Spleen (tissue), 11 donors: ENCODE results near the gene ALKBH4. TPM values are rescaled to one million over a fixed set of nuclear protein-coding genes. Genes with fewer than 3 reads are reported as not detected.

Source experiments
- DNase-seq: peaks from one replicate; pipeline ENCODE4 v3.0.0-alpha.2; 2020
- H3K27ac ChIP-seq, 8 donors: fragments of 200-600 bp; sonication (generic) in 7 of 8; 1 replicate in 4 of 8; 2 replicates in 4 of 8; pipeline versions ENCODE4 v1.5.0 to v1.8.0; 2016 to 2021; ENCODE audit warnings: inconsistent platforms in 4 of 8, mild to moderate bottlenecking in 4 of 8, moderate library complexity in 1 of 8
- H3K27me3 ChIP-seq, 7 donors: fragments of 200-600 bp; sonication (generic) in 6 of 7; replicated peaks in 1 of 7; 1 replicate in 4 of 7; 2 replicates in 3 of 7; pipeline versions ENCODE4 v1.5.0 to v1.8.0; 2016 to 2021; ENCODE audit warnings: inconsistent platforms in 3 of 7, mild to moderate bottlenecking in 1 of 7
- H3K36me3 ChIP-seq, 6 donors: fragments of 200-600 bp; sonication (generic) in 5 of 6; 1 replicate in 4 of 6; 2 replicates in 2 of 6; pipeline versions ENCODE4 v1.5.0 to v1.8.0; 2016 to 2021; ENCODE audit warnings: inconsistent platforms in 2 of 6
- H3K4me1 ChIP-seq, 6 donors: fragments of 200-600 bp; sonication (generic) in 5 of 6; 1 replicate in 3 of 6; 2 replicates in 3 of 6; pipeline versions ENCODE4 v1.5.0 to v1.8.0; 2016 to 2021; ENCODE audit warnings: inconsistent platforms in 3 of 6
- H3K4me3 ChIP-seq, 8 donors: fragments of 200-600 bp; sonication (generic) in 7 of 8; 1 replicate in 4 of 8; 2 replicates in 4 of 8; pipeline versions ENCODE4 v1.5.0 to v1.8.0; 2016 to 2021; ENCODE audit warnings: inconsistent platforms in 4 of 8, mild to moderate bottlenecking in 4 of 8, moderate library complexity in 2 of 8
- H3K9me3 ChIP-seq, 8 donors: fragments of 200-600 bp; sonication (generic) in 7 of 8; 1 replicate in 4 of 8; 2 replicates in 4 of 8; pipeline versions ENCODE4 v1.5.0 to v1.8.0; 2016 to 2021; ENCODE audit warnings: inconsistent platforms in 4 of 8
- POLR2A ChIP-seq, 3 donors: fragments of 450-650 bp; IDR thresholded peaks; one replicate each; pipeline ENCODE4 v1.5.1; 2017; ENCODE audit warnings: antibody characterized with exemption in 3 of 3, mild to moderate bottlenecking in 1 of 3
- POLR2AphosphoS5 ChIP-seq, 3 donors: sonication (generic); formaldehyde crosslinking; IDR thresholded peaks; one replicate each; pipeline ENCODE4 v1.5.1; 2017; ENCODE audit warnings: antibody characterized with exemption in 3 of 3
- WGBS, 5 donors: extraction: QIAGEN DNeasy Blood & Tissue Kit in 3 of 5; methylation state at CpG; one replicate each; pipeline versions ENCODE4 v1.1.5 to v1.1.7; 2013 to 2018; 5-methylcytosine and 5-hydroxymethylcytosine counted together
- intact Hi-C: fragments of 100-400 bp; cut with DNase I; formaldehyde crosslinking; loops from one replicate; pipeline ENCODE4 v1.15.0; 2023; ENCODE audit warnings: low total_unique reads
- polyA plus RNA-seq, 3 donors: library from polyadenylated mRNA; stranded (reverse); fragments of 200-250 nt; gene quantifications; one replicate each; pipeline ENCODE4 v1.2.1, GENCODE V29; 2013
- total RNA-seq, 7 donors: library from RNA; depleted of rRNA in 3 of 7; stranded (reverse); fragments of >200 nt in 3 of 7; fragmentation: NEBNext Ultra II Directional in 4 of 7; extraction: Animal tissue kit (Norgen Biotek cat#: 25700) in 4 of 7; gene quantifications; one replicate each; pipeline versions ENCODE4 v1.1.0 to v1.2.1, GENCODE V29; 2016 to 2021
- TF ChIP-seq, protein P1 (sequence below), 11 experiments: fragments of 200-600 bp in 7 of 11; fragments of 450-650 bp in 4 of 11; sonication (generic) in 4 of 11; IDR thresholded peaks in 8 of 11; conservative IDR thresholded peaks in 3 of 11; 1 replicate in 7 of 11; 2 replicates in 4 of 11; pipeline versions ENCODE4 v1.4.0 to v1.8.0; 2016 to 2021; ENCODE audit warnings: antibody characterized with exemption in 11 of 11, inconsistent platforms in 4 of 11, mild to moderate bottlenecking in 1 of 11
- donor health status: healthy with polysubstance abuse.
- donor health status: DM: no; HTN: no; CAD: no; lungs with moderate emphysema.
- donor health status: DM: no; HTN: no; CAD: no.
- donor health status: Bipolar disorder and iron deficiency.
- donor health status: healthy.
- donor health status: DM: no; HTN: no; CAD: no.
- donor health status: DM: yes; HTN: yes; CAD: no.

Gene ALKBH4
- total and polyA plus RNA-seq, 10 donors: 9.0 to 15.1 (median 10.6) TPM

GRCh38 chr7:102424787-102425218 is 39.9 kb downstream of the ALKBH4 start:
- WGBS, 5 donors: 45 to 53% (median 48%) methylated on average over 13 of the region's 13 CpGs

GRCh38 chr7:102424129-102424551 is 40.5 kb downstream of the ALKBH4 start:
- peak in 2 of 3 donors; percentile 42 to 56 for TF ChIP-seq POLR2AphosphoS5 (IDR thresholded peaks at IDR 0.05)
- TF ChIP-seq, protein P1, sequence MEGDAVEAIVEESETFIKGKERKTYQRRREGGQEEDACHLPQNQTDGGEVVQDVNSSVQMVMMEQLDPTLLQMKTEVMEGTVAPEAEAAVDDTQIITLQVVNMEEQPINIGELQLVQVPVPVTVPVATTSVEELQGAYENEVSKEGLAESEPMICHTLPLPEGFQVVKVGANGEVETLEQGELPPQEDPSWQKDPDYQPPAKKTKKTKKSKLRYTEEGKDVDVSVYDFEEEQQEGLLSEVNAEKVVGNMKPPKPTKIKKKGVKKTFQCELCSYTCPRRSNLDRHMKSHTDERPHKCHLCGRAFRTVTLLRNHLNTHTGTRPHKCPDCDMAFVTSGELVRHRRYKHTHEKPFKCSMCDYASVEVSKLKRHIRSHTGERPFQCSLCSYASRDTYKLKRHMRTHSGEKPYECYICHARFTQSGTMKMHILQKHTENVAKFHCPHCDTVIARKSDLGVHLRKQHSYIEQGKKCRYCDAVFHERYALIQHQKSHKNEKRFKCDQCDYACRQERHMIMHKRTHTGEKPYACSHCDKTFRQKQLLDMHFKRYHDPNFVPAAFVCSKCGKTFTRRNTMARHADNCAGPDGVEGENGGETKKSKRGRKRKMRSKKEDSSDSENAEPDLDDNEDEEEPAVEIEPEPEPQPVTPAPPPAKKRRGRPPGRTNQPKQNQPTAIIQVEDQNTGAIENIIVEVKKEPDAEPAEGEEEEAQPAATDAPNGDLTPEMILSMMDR (IDR thresholded peaks at IDR 0.05 in 8 of 11, conservative IDR thresholded peaks at IDR 0.05 in 3 of 11): no peak
- Histone ChIP-seq H3K4me3 (peak overlapping the region in 1 of 8 donors; percentile 63), H3K27ac (peak overlapping the region; percentile 91 to 99 (median 98)), H3K27me3 (no peaks in the 10 kb centered on the region), H3K36me3 (peaks cover 0 to 69% (median 7%) of the 10 kb centered on the region in 6 donors), H3K9me3 (no peaks in the 10 kb centered on the region), H3K4me1 (peaks cover 40 to 100% (median 85%) of the 10 kb centered on the region in 6 donors)
- intact Hi-C loops: no loop called here
- 52 to 79% (median 70%) methylated on average over 10 to 12 of the region's 12 CpGs for WGBS, 5 donors
- no peak for DNase-seq

More at GRCh38 chr7:102424787-102425218, 39.9 kb downstream of the ALKBH4 start:
- H3K27ac ChIP-seq: peak overlapping the region; percentile 91 to 99 (median 98)
- peaks cover 0 to 66% (median 7%) of the 10 kb centered on the region in 6 donors for H3K36me3 ChIP-seq
- intact Hi-C loops: no loop called here
- H3K4me1 ChIP-seq: peaks cover 40 to 100% (median 83%) of the 10 kb centered on the region in 6 donors
- H3K9me3 ChIP-seq: no peaks in the 10 kb centered on the region
- H3K27me3 ChIP-seq: no peaks in the 10 kb centered on the region
- DNase-seq: peak; percentile 87
- peak overlapping the region in 3 of 8 donors; percentile 12 to 63 (median 21) for H3K4me3 ChIP-seq
- TF ChIP-seq, protein P1 (IDR thresholded peaks at IDR 0.05 in 8 of 11, conservative IDR thresholded peaks at IDR 0.05 in 3 of 11): no peak
- TF ChIP-seq POLR2AphosphoS5 (IDR thresholded peaks at IDR 0.05): peak in 2 of 3 donors; percentile 48 to 61

DNA sequence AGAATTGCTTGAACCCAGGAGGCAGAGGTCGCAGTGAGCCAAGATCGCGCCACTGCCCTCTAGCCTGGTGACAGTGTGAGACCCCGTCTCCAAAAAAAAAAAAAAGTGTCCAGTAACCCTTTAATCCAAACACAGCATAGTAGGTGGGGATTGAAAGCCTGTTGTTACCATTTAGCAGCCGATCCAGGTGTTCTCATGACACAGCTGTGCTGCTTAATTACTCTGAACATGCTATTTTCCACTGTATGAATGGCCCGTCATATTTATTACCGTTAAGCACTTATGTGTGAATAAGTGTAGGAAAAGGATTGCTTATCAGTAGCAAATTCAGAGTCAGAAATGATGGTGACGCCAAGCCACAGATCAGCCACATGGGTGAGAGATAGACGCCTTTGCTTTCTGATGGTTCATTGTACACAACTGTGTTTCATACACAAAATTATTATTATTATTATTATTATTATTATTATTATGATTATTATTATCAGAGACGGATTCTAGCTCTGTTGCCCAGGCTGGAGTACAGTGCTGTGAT is 42.9 kb downstream of the ALKBH4 start:
- Histone ChIP-seq H3K4me1 (peaks cover 39 to 100% (median 89%) of the 10 kb centered on the region in 6 donors), H3K27ac (peak overlapping the region; percentile 59 to 99 (median 86)), H3K27me3 (no peaks in the 10 kb centered on the region), H3K36me3 (peaks cover 0 to 81% (median 12%) of the 10 kb centered on the region in 6 donors), H3K4me3 (peak overlapping the region in 1 of 8 donors; percentile 51), H3K9me3 (no peaks in the 10 kb centered on the region)
- intact Hi-C loops: no loop called here
- TF ChIP-seq POLR2A (IDR thresholded peaks at IDR 0.05): no peak
- TF ChIP-seq POLR2AphosphoS5 (IDR thresholded peaks at IDR 0.05): no peak
- TF ChIP-seq, protein P1 (IDR thresholded peaks at IDR 0.05 in 8 of 11, conservative IDR thresholded peaks at IDR 0.05 in 3 of 11): no peak
- WGBS, 5 donors: 87 to 92% (median 91%) methylated on average over 10 of the region's 10 CpGs
- no peak for DNase-seq

- H3K36me3 ChIP-seq: peaks cover 0 to 86% (median 4%) of the 10 kb centered on the region in 6 donors
- peaks cover 34 to 100% (median 79%) of the 10 kb centered on the region in 6 donors for H3K4me1 ChIP-seq
- no peak overlapping the region for H3K4me3 ChIP-seq
- 84 to 94% (median 89%) methylated on average over 5 of the region's 5 CpGs for WGBS, 5 donors
- H3K27me3 ChIP-seq: no peaks in the 10 kb centered on the region
- TF ChIP-seq POLR2AphosphoS5 (IDR thresholded peaks at IDR 0.05): no peak
- TF ChIP-seq, protein P1 (IDR thresholded peaks at IDR 0.05 in 8 of 11, conservative IDR thresholded peaks at IDR 0.05 in 3 of 11): no peak
- no peak for TF ChIP-seq POLR2A (IDR thresholded peaks at IDR 0.05)
- peak overlapping the region in 7 of 8 donors; percentile 20 to 99 (median 86) for H3K27ac ChIP-seq
- DNase-seq: peak; percentile 51
- H3K9me3 ChIP-seq: no peaks in the 10 kb centered on the region
- intact Hi-C loops: no loop called here
Observed at GRCh38 chr7:102418592-102418991, 46.1 kb downstream of the ALKBH4 start.
